ENCODE results near the gene CD34. TPM values are rescaled to one million over a fixed set of nuclear protein-coding genes. Genes with fewer than 3 reads are reported as not detected.
A peak's percentile ranks its signal among the peaks of the same experiment; 100 is the strongest.

The CD34 gene
- total RNA-seq, 3 donors from 2014 or later = 7.7 to 26.9 (median 9.7) TPM

DNA sequence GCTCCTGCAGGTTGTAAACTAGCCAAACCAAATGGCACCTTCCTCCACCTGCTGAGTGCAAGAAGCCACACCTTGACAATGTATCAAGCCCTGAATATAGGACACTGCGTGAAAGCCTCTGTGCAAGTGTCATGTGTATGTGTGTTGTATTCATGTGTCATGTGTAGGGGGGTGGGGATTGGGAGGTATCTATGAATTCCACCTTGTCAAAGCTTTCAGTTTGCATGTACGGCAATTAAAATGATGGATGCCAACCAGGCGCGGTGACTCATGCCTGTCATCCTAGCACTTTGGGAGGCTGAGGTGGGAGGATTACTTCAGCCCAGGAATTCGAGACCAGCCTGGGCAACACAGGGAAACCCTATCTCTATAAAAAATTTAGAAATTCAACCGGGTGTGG lies 19.8 kb downstream of the CD34 start:
- ATAC-seq (no peak), DNase-seq (no peak)
- no peaks in the 10 kb centered on the region for H3K36me3 ChIP-seq (ENCODE audit: low read depth)
- no peaks in the 10 kb centered on the region for H3K4me1 ChIP-seq (ENCODE audit: low read depth)
- no peaks in the 10 kb centered on the region for H3K9me3 ChIP-seq
- intact Hi-C loops (cut with DNase I, micrococcal nuclease) = no loop called here
- TF ChIP-seq CTCF (IDR thresholded peaks at IDR 0.05) = no peak
- no peak overlapping the region for H3K4me3 ChIP-seq

- no peak for TF ChIP-seq CTCF (IDR thresholded peaks at IDR 0.05)
- no peaks in the 10 kb centered on the region for H3K36me3 ChIP-seq (ENCODE audit: low read depth)
- DNase-seq (peak in 2 of 3 donors; percentile 42 to 61), ATAC-seq (peak; percentile 66)
- peaks cover 3% of the 10 kb centered on the region for H3K4me1 ChIP-seq (ENCODE audit: low read depth)
- no peaks in the 10 kb centered on the region for H3K9me3 ChIP-seq
- intact Hi-C loops (cut with DNase I, micrococcal nuclease) = no loop called here
- H3K4me3 ChIP-seq = no peak overlapping the region
These were observed 20.7 kb downstream of the CD34 start for GRCh38 chr1:207890136-207890738.

- Histone ChIP-seq H3K4me1 (ENCODE audit: low read depth) (peaks cover 10% of the 10 kb centered on the region), H3K9me3 (no peaks in the 10 kb centered on the region), H3K4me3 (no peak overlapping the region), H3K36me3 (ENCODE audit: low read depth) (no peaks in the 10 kb centered on the region)
- DNase-seq = no peak
- ATAC-seq = no peak
- no peak for TF ChIP-seq CTCF (IDR thresholded peaks at IDR 0.05)
- intact Hi-C loops (cut with DNase I, micrococcal nuclease) = loop anchor here in 1 of 2 donors (5.0 kb wide), 1 partner anchor 74 kb away; no protein-coding TSS in a partner anchor
These were observed 22.3 kb downstream of the CD34 start for GRCh38 chr1:207888652-207889051.

DNA sequence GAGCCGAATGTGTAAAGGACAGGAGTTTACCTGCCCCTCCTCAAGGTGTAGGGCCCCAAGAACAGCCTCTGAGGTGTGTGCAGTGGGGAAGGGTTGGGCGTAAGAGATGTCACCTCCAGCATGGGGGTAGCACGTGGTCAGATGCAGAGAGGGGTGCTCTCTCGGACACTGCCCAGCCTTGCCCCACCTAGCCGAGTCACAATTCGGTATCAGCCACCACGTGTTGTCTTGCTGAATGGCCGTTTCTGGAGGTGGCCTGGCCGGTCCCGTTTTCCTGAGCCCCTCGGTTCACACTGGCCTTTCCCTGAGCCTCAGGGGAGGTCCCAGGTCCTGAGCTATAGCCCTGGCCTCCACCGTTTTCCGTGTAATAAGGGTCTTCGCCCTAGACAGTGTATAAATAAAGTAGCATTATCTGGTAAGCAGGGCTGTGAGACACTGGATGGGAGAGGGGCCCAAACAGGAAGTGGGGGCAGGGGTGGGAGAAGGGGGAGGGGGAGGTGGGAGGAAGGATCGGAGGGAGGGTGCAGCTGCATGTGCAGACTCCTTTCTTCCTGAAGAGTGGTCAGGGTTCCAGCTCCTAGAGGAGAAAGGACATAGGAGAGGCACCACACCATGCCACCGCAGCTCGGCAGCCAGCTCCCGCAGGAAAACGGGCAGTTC lies 23.3 kb downstream of the CD34 start:
- no peaks in the 10 kb centered on the region for H3K9me3 ChIP-seq
- TF ChIP-seq CTCF (IDR thresholded peaks at IDR 0.05) = no peak
- H3K4me1 ChIP-seq (ENCODE audit: low read depth) = peaks cover 10% of the 10 kb centered on the region
- no peak for DNase-seq
- intact Hi-C loops (cut with DNase I, micrococcal nuclease) = loop anchor here in 1 of 2 donors (5.0 kb wide), 1 partner anchor 75 kb away; no protein-coding TSS in a partner anchor
- H3K4me3 ChIP-seq = no peak overlapping the region
- no peak for ATAC-seq
- H3K36me3 ChIP-seq (ENCODE audit: low read depth) = no peaks in the 10 kb centered on the region

- intact Hi-C loops (cut with DNase I, micrococcal nuclease) = loop anchor here in 1 of 2 donors (5.0 kb wide), 1 partner anchor 76 kb away; no protein-coding TSS in a partner anchor
- Histone ChIP-seq H3K36me3 (ENCODE audit: low read depth) (no peaks in the 10 kb centered on the region), H3K4me3 (no peak overlapping the region), H3K4me1 (ENCODE audit: low read depth) (peaks cover 10% of the 10 kb centered on the region), H3K9me3 (no peaks in the 10 kb centered on the region)
- ATAC-seq = no peak
- DNase-seq = no peak
- TF ChIP-seq CTCF (IDR thresholded peaks at IDR 0.05) = no peak
These were observed 24.7 kb downstream of the CD34 start for GRCh38 chr1:207886227-207886626.

Measured in mucosa of descending colon (tissue), 3 donors.